ENCODE results near the gene PTGFRN. TPM values are rescaled to one million over a fixed set of nuclear protein-coding genes. Genes with fewer than 3 reads are reported as not detected.

Gene PTGFRN
- total and polyA plus RNA-seq, 2 experiments from 2014 or later = 17.4 to 32.7 TPM

DNA sequence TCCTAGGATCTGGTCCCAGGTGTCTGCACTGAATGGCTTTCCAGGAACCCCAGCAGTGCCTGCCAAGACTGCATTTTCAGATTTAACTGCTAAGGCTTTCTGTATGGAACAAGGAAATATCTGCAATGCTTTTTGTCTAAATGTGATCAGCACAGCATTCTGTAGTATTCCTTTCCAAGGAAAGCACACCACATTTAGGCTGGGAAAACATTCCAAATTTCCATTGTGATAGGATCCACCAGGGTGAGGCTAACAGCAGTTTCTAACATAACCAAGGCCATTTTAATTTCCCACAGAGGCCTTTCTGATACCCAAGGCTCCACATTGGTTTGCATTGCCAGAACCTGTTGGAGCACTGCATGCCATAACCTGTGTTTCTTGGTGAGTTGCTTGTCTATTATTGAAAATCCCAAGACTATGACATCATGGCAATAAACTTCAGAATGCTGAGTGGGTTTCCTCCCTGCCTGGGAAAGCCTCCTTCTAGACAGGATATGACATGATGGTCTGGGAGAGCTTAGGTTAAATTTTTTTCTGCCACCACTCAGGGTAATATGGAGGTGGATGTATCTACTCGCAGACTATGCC is 23.3 kb upstream of the PTGFRN start:
- no peaks in the 10 kb centered on the region for H3K36me3 Mint-ChIP-seq (ENCODE audit: low read depth)
- no peaks in the 10 kb centered on the region for H3K79me2 ChIP-seq (replicated peaks; ENCODE audit: insufficient read depth)
- H3K4me3 ChIP-seq = no peak overlapping the region
- no peaks in the 10 kb centered on the region for H3K9me3 Mint-ChIP-seq
- H3K4me3 Mint-ChIP-seq = no peak overlapping the region
- no peak overlapping the region for H3K27ac Mint-ChIP-seq
- no peaks in the 10 kb centered on the region for H3K36me3 ChIP-seq (ENCODE audit: insufficient read depth)
- DNase-seq (ENCODE audit: low spot score) = no peak
- H3K4me2 ChIP-seq = no peak overlapping the region
- H3K27me3 ChIP-seq (ENCODE audit: insufficient read depth) = no peaks in the 10 kb centered on the region
- 0 out of 2 replicates have a peak, but pooled peaks cover 1% of the 10 kb centered on the region for H3K4me1 ChIP-seq (ENCODE audit: insufficient read depth)
- H4K20me1 ChIP-seq (replicated peaks; ENCODE audit: insufficient read depth) = no peaks in the 10 kb centered on the region
- H3F3A ChIP-seq (replicated peaks; ENCODE audit: low read depth) = 0 out of 2 replicates have a peak, but pooled peaks cover 7% of the 10 kb centered on the region
- peaks cover 3% of the 10 kb centered on the region; the same call in 2 of the 3 replicates for H3K4me1 Mint-ChIP-seq
- no peak for ATAC-seq
- H3K9me2 ChIP-seq (ENCODE audit: insufficient read depth) = 0 out of 2 replicates have a peak, but pooled peaks cover 4% of the 10 kb centered on the region
- H3K27me3 Mint-ChIP-seq (ENCODE audit: insufficient read depth, low read depth, poor library complexity) = peaks cover 6% of the 10 kb centered on the region
- no peak overlapping the region for H2AFZ ChIP-seq
- TF ChIP-seq CREB1 (CRISPR knock-in tag; IDR thresholded peaks at IDR 0.05; ENCODE audit: low read depth) (no peak), ZNF331 (CRISPR knock-in tag; IDR thresholded peaks at IDR 0.05; ENCODE audit: low read depth) (no peak), STAT1 (IDR thresholded peaks at IDR 0.05; ENCODE audit: unreplicated experiment) (no peak), POLR2AphosphoS5 (IDR thresholded peaks at IDR 0.05; ENCODE audit: low read depth) (no peak), EZH2 (IDR thresholded peaks at IDR 0.05; ENCODE audit: low read depth, unreplicated experiment) (no peak), ZNF114 (CRISPR knock-in tag; IDR thresholded peaks at IDR 0.05) (no peak), JUNB (IDR thresholded peaks at IDR 0.05; ENCODE audit: unreplicated experiment) (no peak)
- TF ChIP-seq, protein P1, sequence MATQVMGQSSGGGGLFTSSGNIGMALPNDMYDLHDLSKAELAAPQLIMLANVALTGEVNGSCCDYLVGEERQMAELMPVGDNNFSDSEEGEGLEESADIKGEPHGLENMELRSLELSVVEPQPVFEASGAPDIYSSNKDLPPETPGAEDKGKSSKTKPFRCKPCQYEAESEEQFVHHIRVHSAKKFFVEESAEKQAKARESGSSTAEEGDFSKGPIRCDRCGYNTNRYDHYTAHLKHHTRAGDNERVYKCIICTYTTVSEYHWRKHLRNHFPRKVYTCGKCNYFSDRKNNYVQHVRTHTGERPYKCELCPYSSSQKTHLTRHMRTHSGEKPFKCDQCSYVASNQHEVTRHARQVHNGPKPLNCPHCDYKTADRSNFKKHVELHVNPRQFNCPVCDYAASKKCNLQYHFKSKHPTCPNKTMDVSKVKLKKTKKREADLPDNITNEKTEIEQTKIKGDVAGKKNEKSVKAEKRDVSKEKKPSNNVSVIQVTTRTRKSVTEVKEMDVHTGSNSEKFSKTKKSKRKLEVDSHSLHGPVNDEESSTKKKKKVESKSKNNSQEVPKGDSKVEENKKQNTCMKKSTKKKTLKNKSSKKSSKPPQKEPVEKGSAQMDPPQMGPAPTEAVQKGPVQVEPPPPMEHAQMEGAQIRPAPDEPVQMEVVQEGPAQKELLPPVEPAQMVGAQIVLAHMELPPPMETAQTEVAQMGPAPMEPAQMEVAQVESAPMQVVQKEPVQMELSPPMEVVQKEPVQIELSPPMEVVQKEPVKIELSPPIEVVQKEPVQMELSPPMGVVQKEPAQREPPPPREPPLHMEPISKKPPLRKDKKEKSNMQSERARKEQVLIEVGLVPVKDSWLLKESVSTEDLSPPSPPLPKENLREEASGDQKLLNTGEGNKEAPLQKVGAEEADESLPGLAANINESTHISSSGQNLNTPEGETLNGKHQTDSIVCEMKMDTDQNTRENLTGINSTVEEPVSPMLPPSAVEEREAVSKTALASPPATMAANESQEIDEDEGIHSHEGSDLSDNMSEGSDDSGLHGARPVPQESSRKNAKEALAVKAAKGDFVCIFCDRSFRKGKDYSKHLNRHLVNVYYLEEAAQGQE (IDR thresholded peaks at IDR 0.05; ENCODE audit: unreplicated experiment) = no peak
- TF ChIP-seq, protein P2, sequence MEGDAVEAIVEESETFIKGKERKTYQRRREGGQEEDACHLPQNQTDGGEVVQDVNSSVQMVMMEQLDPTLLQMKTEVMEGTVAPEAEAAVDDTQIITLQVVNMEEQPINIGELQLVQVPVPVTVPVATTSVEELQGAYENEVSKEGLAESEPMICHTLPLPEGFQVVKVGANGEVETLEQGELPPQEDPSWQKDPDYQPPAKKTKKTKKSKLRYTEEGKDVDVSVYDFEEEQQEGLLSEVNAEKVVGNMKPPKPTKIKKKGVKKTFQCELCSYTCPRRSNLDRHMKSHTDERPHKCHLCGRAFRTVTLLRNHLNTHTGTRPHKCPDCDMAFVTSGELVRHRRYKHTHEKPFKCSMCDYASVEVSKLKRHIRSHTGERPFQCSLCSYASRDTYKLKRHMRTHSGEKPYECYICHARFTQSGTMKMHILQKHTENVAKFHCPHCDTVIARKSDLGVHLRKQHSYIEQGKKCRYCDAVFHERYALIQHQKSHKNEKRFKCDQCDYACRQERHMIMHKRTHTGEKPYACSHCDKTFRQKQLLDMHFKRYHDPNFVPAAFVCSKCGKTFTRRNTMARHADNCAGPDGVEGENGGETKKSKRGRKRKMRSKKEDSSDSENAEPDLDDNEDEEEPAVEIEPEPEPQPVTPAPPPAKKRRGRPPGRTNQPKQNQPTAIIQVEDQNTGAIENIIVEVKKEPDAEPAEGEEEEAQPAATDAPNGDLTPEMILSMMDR (conservative IDR thresholded peaks at IDR 0.05; ENCODE audit: low read depth in 2 of 2) = no peak
- H3K27ac ChIP-seq (ENCODE audit: low read depth) = no peak overlapping the region

DNA sequence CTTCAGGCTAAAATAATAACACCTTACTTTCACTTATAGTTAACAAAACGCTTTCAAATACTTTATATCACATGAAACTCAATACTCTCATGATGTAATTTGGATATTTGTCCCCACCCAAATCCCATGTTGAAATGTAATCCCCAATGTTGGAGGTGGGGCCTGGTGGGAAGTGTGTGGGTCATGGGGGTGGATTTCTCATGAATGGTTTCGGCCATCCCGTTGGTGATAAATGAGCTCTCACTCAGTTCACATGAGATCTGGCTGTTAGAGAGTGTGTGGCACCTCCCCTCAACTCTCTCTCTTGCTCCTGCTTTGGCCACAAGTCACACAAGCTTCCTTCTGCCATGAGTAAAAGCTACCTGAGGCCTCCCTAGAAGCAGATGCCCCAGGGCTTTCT is 22.5 kb upstream of the PTGFRN start:
- no peak overlapping the region for H3K4me2 ChIP-seq
- H3K4me3 ChIP-seq = no peak overlapping the region
- no peaks in the 10 kb centered on the region for H3K36me3 Mint-ChIP-seq (ENCODE audit: low read depth)
- no peaks in the 10 kb centered on the region for H3K9me3 Mint-ChIP-seq
- peaks cover 6% of the 10 kb centered on the region; the same call in 2 of the 3 replicates for H3K4me1 Mint-ChIP-seq
- H3F3A ChIP-seq (replicated peaks; ENCODE audit: low read depth) = 0 out of 2 replicates have a peak, but pooled peaks cover 7% of the 10 kb centered on the region
- no peaks in the 10 kb centered on the region for H3K27me3 ChIP-seq (ENCODE audit: insufficient read depth)
- DNase-seq (ENCODE audit: low spot score) (no peak), ATAC-seq (no peak)
- no peaks in the 10 kb centered on the region for H4K20me1 ChIP-seq (replicated peaks; ENCODE audit: insufficient read depth)
- peaks cover 8% of the 10 kb centered on the region; the same call in 1 of the 2 replicates for H3K4me1 ChIP-seq (ENCODE audit: insufficient read depth)
- 0 out of 2 replicates have a peak, but pooled peaks cover 4% of the 10 kb centered on the region for H3K9me2 ChIP-seq (ENCODE audit: insufficient read depth)
- no peaks in the 10 kb centered on the region for H3K36me3 ChIP-seq (ENCODE audit: insufficient read depth)
- H3K4me3 Mint-ChIP-seq = no peak overlapping the region
- no peaks in the 10 kb centered on the region for H3K79me2 ChIP-seq (replicated peaks; ENCODE audit: insufficient read depth)
- H3K27me3 Mint-ChIP-seq (ENCODE audit: insufficient read depth, low read depth, poor library complexity) = peaks cover 6% of the 10 kb centered on the region
- no peak overlapping the region for H3K27ac Mint-ChIP-seq
- no peak overlapping the region for H3K27ac ChIP-seq (ENCODE audit: low read depth)
- no peak overlapping the region for H2AFZ ChIP-seq
- TF ChIP-seq, protein P3, sequence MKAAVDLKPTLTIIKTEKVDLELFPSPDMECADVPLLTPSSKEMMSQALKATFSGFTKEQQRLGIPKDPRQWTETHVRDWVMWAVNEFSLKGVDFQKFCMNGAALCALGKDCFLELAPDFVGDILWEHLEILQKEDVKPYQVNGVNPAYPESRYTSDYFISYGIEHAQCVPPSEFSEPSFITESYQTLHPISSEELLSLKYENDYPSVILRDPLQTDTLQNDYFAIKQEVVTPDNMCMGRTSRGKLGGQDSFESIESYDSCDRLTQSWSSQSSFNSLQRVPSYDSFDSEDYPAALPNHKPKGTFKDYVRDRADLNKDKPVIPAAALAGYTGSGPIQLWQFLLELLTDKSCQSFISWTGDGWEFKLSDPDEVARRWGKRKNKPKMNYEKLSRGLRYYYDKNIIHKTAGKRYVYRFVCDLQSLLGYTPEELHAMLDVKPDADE (IDR thresholded peaks at IDR 0.05) = no peak
- TF ChIP-seq, protein P1 (IDR thresholded peaks at IDR 0.05; ENCODE audit: unreplicated experiment) = no peak
- TF ChIP-seq, protein P2 (conservative IDR thresholded peaks at IDR 0.05; ENCODE audit: low read depth in 2 of 2) = no peak
- TF ChIP-seq NANOG (IDR thresholded peaks at IDR 0.05; ENCODE audit: borderline replicate concordance) = no peak
